K562 (cell line): Measurements from ENCODE around the gene ASGR1. TPM values are rescaled to one million over a fixed set of nuclear protein-coding genes. Genes with fewer than 3 reads are reported as not detected.

Source experiments
- ATAC-seq: fragments of 200-7000 bp; cut with Tn5 transposase; 3 replicates; pipeline ENCODE4 v1.9.1; 2020; ENCODE audit warnings: moderate library complexity
- BruUV-seq: library from RNA; stranded (reverse); fragments of 400-500 nt; replicated peaks from 2 replicates; lab custom pipeline; 2021; lab: Mats Ljungman, UMichigan
- CTCF ChIA-PET: fragments of 300-600 bp; formaldehyde crosslinking; extraction: SDS; loops from one replicate; lab custom pipeline; 2021; ENCODE audit warnings: low intra/inter-chr PET ratio; lab: Yijun Ruan, JAX
- POLR2A ChIA-PET: fragments of 300-600, 350-650 bp; sonication (Branson Sonifier 250); formaldehyde crosslinking; extraction: SDS; loops from one replicate; lab custom pipeline; 2021; ENCODE audit warnings: antibody characterized with exemption, inconsistent platforms; lab: Yijun Ruan, JAX
- DNase-seq, 4 experiments: peaks; one replicate each; pipeline versions ENCODE4 v3.0.0 to v3.0.0-alpha.2; 2011 to 2018; ENCODE audit warnings: low spot score in 3 of 4, mixed read lengths in 3 of 4; ENCODE audit errors: extremely low read depth in 1 of 4
- FAIRE-seq: peaks from 2 replicates; lab custom pipeline; 2011; peaks lifted over from hg19 to GRCh38; lab: Jason Lieb, UNC
- H2AFZ ChIP-seq: 2 replicates; pipeline ENCODE4 v1.6.0; 2011; ENCODE audit warnings: low read depth, low read length, control low read depth, inconsistent platforms
- H3K27ac ChIP-seq: fragments of 200-600 bp; 3 replicates; pipeline ENCODE4 v1.8.0; 2011; ENCODE audit warnings: low read depth, mild to moderate bottlenecking, control low read depth, inconsistent platforms, low read length, moderate library complexity, mixed read lengths; ENCODE audit errors: extremely low read depth
- H3K27me3 ChIP-seq, 2 experiments: fragments of 300-600 bp in 1 of 2; 2 replicates in 1 of 2; 3 replicates in 1 of 2; pipeline versions ENCODE4 v1.6.0 to v1.8.0; 2011; ENCODE audit warnings: inconsistent platforms in 2 of 2, low read length in 2 of 2, mild to moderate bottlenecking in 1 of 2, mixed read lengths in 1 of 2, moderate library complexity in 1 of 2; ENCODE audit not compliant: control insufficient read depth in 2 of 2, insufficient read depth in 2 of 2
- H3K36me3 ChIP-seq: fragments of 300-600 bp; 3 replicates; pipeline ENCODE4 v1.8.0; 2011; ENCODE audit warnings: mild to moderate bottlenecking, low read length, inconsistent platforms; ENCODE audit not compliant: control insufficient read depth, insufficient read depth
- H3K4me1 ChIP-seq, 2 experiments: fragments of 200-600 bp in 1 of 2; replicated peaks in 1 of 2; 2 replicates in 1 of 2; 3 replicates in 1 of 2; pipeline versions ENCODE4 v1.5.1 to v1.8.0; 2011; ENCODE audit warnings: inconsistent platforms in 2 of 2, low read length in 2 of 2, mild to moderate bottlenecking in 1 of 2, mixed read lengths in 1 of 2, moderate library complexity in 1 of 2; ENCODE audit not compliant: control insufficient read depth in 2 of 2, insufficient read depth in 2 of 2
- H3K4me2 ChIP-seq: 2 replicates; pipeline ENCODE4 v1.6.1; 2011; ENCODE audit warnings: low read length, control low read depth, inconsistent platforms, mixed read lengths; ENCODE audit not compliant: insufficient read depth
- H3K4me3 ChIP-seq: fragments of 200-600 bp; sonication (generic), shearing (Covaris generic); 2 replicates; pipeline ENCODE4 v1.5.1; 2016; ENCODE audit warnings: control low read depth, inconsistent platforms
- H3K79me2 ChIP-seq: fragments of 200-600 bp; 3 replicates; pipeline ENCODE4 v1.8.0; 2011; ENCODE audit warnings: low read length, inconsistent platforms; ENCODE audit not compliant: control insufficient read depth, insufficient read depth
- H3K9ac ChIP-seq, 2 experiments: 2 replicates each; pipeline versions ENCODE4 v1.6.0 to v1.6.1; 2011; ENCODE audit warnings: low read depth in 2 of 2, low read length in 2 of 2, control low read depth in 1 of 2, inconsistent platforms in 1 of 2, mild to moderate bottlenecking in 1 of 2, mixed read lengths in 1 of 2; ENCODE audit not compliant: insufficient read depth in 1 of 2
- H3K9me1 ChIP-seq: one replicate; pipeline ENCODE4 v1.6.0; 2011; ENCODE audit warnings: inconsistent platforms, mild to moderate bottlenecking, low read length, moderate library complexity; ENCODE audit not compliant: control insufficient read depth, insufficient read depth
- H3K9me3 ChIP-seq: replicated peaks from 2 replicates; pipeline ENCODE4 v1.5.1; 2011; ENCODE audit warnings: low read depth, low read length, inconsistent platforms; ENCODE audit not compliant: control insufficient read depth, insufficient read depth
- H4K20me1 ChIP-seq: replicated peaks from 2 replicates; pipeline ENCODE4 v1.6.1; 2011; ENCODE audit warnings: low read length, inconsistent platforms, mixed read lengths; ENCODE audit not compliant: control insufficient read depth, insufficient read depth
- ASH1L ChIP-seq: fragments of 450-650 bp; IDR thresholded peaks from 2 replicates; pipeline ENCODE4 v1.6.1; 2018; ENCODE audit warnings: borderline replicate concordance, mild to moderate bottlenecking, low read depth; ENCODE audit not compliant: partially characterized antibody
- E2F1 ChIP-seq: sonication (generic); formaldehyde crosslinking; IDR thresholded peaks from 2 replicates; pipeline ENCODE4 v1.8.1; 2023; ENCODE audit warnings: mild to moderate bottlenecking, missing genetic modification reagents, moderate library complexity
- PML ChIP-seq: IDR thresholded peaks from 2 replicates; pipeline ENCODE4 v1.6.1; 2012; ENCODE audit warnings: low read length, inconsistent platforms
- PRPF4 ChIP-seq: fragments of 200-400 bp; formaldehyde crosslinking; IDR thresholded peaks from one replicate; pipeline ENCODE4 v1.6.1; 2017; ENCODE audit warnings: low read length, low read depth, mild to moderate bottlenecking; ENCODE audit not compliant: insufficient read depth, poor library complexity, severe bottlenecking
- TRIM24 ChIP-seq, 2 experiments: fragments of 450-650 bp; IDR thresholded peaks; 2 replicates each; pipeline ENCODE4 v1.6.1; 2016
- ZNF239 ChIP-seq: fragments of 250-450 bp; sonication (Bioruptor Pico); IDR thresholded peaks from 2 replicates; pipeline ENCODE4 v1.4.0; 2020; ENCODE audit warnings: mild to moderate bottlenecking
- ZNF592 ChIP-seq: fragments of 450-650 bp; IDR thresholded peaks from 2 replicates; pipeline ENCODE4 v1.6.1; 2017; ENCODE audit warnings: antibody characterized with exemption, mild to moderate bottlenecking
- ZNF699 ChIP-seq: fragments of 250-450 bp; sonication (Bioruptor Pico); IDR thresholded peaks from 2 replicates; pipeline ENCODE4 v1.8.0; 2021; ENCODE audit warnings: mild to moderate bottlenecking, moderate library complexity; ENCODE audit not compliant: insufficient replicate concordance
- ZNF780A ChIP-seq: fragments of 250-450 bp; sonication (Bioruptor Pico); IDR thresholded peaks from 2 replicates; pipeline ENCODE4 v1.5.0; 2021; ENCODE audit warnings: mild to moderate bottlenecking
- WGBS: fragments of 100-300 bp; shearing (Covaris generic); methylation state at CpG from one replicate; pipeline ENCODE4 v1.1.6; 2016; ENCODE audit warnings: low coverage, mixed read lengths; ENCODE audit not compliant: insufficient coverage; ENCODE audit errors: missing lambda C conversion rate; 5-methylcytosine and 5-hydroxymethylcytosine counted together
- in situ Hi-C: fragments of 300-500 bp; cut with MboI; formaldehyde crosslinking; loops from 4 replicates; pipeline ENCODE4 v1.15.0; 2018; ENCODE audit warnings: inconsistent platforms, mixed read lengths
- intact Hi-C: fragments of 100-400 bp; cut with micrococcal nuclease; formaldehyde crosslinking; loops from 2 replicates; pipeline ENCODE4 v1.14.2; 2022
- polyA plus RNA-seq, 8 experiments: library from polyadenylated mRNA; depleted of rRNA in 4 of 8; stranded (reverse) in 5 of 8; unstranded in 3 of 8; fragments of >200 nt; fragmentation: Nextera tagmentation in 2 of 8; fragmentation: Illumina TruSeq in 1 of 8; extraction: Ambion mirVana in 2 of 8; extraction: Trizol in 1 of 8; gene quantifications; 2 replicates each; pipeline versions ENCODE4 v1.2.1 to v1.2.3, GENCODE V29; 2011 to 2014; ENCODE audit warnings: inconsistent platforms in 1 of 8, missing spikeins in 1 of 8
- total RNA-seq, 7 experiments: library from RNA; depleted of rRNA in 6 of 7; stranded (reverse); fragments of >200 nt in 6 of 7; fragmentation: Illumina TruSeq in 2 of 7; extraction: Trizol in 2 of 7; gene quantifications; 2 replicates each; pipeline versions ENCODE4 v1.2.1 to v1.2.3, GENCODE V29; 2011 to 2021; ENCODE audit warnings: low replicate concordance in 1 of 7

Gene ASGR1
- total and polyA plus RNA-seq, 9 of the 15 experiments (the other 6 are each of a cell fraction or from before 2014, with no cell fraction given) = 0.11 to 1.0 (median 0.64) TPM; not detected in 2

- TF ChIP-seq ZNF592 (no peak), ZNF239 (CRISPR knock-in tag) (no peak), PRPF4 (no peak)
- TF ChIP-seq, all 486 proteins: peak for 0
Observed at GRCh38 chr17:7203391-7203790, 24.2 kb upstream of the ASGR1 start (continued).

- no peak for FAIRE-seq
- ATAC-seq = no peak
- TF ChIP-seq ASH1L (no peak), ZNF780A (no peak), PML (no peak), E2F1 (no peak), TRIM24 (IDR thresholded peaks at IDR 0.05) (no peak), ZNF699 (no peak)
Observed at GRCh38 chr17:7196651-7197401, 17.7 kb upstream of the ASGR1 start.

More at GRCh38 chr17:7196651-7197401, 17.7 kb upstream of the ASGR1 start:
- 83% methylated on average over 20 of the region's 22 CpGs for WGBS
- no peak overlapping the region for H3K4me2 ChIP-seq
- no peaks in the 10 kb centered on the region; a peak in 2 of 5 replicates for H3K4me1 ChIP-seq
- no peak for DNase-seq
- H3K79me2 ChIP-seq = no peaks in the 10 kb centered on the region
- H3K4me3 ChIP-seq = no peak overlapping the region
- in situ Hi-C loops = no loop called here
- H2AFZ ChIP-seq = no peak overlapping the region
- H3K36me3 ChIP-seq = peaks cover 20% of the 10 kb centered on the region; the same call in 1 of the 3 replicates
- peak overlapping the region in 1 of 2 experiments; percentile 45; a peak in 1 of 4 replicates for H3K9ac ChIP-seq
- intact Hi-C loops = no loop called here
- no peaks in the 10 kb centered on the region for H3K9me3 ChIP-seq
- H3K27me3 ChIP-seq = no peaks in the 10 kb centered on the region
- H4K20me1 ChIP-seq = no peaks in the 10 kb centered on the region
- BruUV-seq = no TSS peak
- CTCF ChIA-PET = no interaction called here
- POLR2A ChIA-PET = no interaction called here
- peaks cover 3% of the 10 kb centered on the region for H3K9me1 ChIP-seq
- H3K27ac ChIP-seq = no peak overlapping the region
